Measurements from ENCODE around the gene MATCAP1.

GRCh38 chr16:67156143-67156844 is 27.5 kb downstream of the MATCAP1 start:
- no peak for TF ChIP-seq CTCF (IDR thresholded peaks at IDR 0.05)
- TF ChIP-seq POLR2A (IDR thresholded peaks at IDR 0.05), result no peak
